ENCODE results near the gene CIDEB. TPM values are rescaled to one million over a fixed set of nuclear protein-coding genes. Genes with fewer than 3 reads are reported as not detected.

CIDEB gene
- total RNA-seq, 1 experiment from 2014 or later = 0.22 TPM

GRCh38 chr14:24347134-24347533, 39.4 kb upstream of the CIDEB start (continued):
- TF ChIP-seq CTCF (IDR thresholded peaks at IDR 0.05 in 2 of 3, conservative IDR thresholded peaks at IDR 0.05 in 1 of 3; ENCODE audit: borderline replicate concordance in 1 of 3, insufficient read depth in 1 of 3, low read depth in 2 of 3, low read length in 2 of 3) = no peak
- TF ChIP-seq JUND (IDR thresholded peaks at IDR 0.05) = no peak
- TF ChIP-seq EGR1 (IDR thresholded peaks at IDR 0.05; ENCODE audit: low read depth) = no peak
- no peak for TF ChIP-seq POLR2A (IDR thresholded peaks at IDR 0.05; ENCODE audit: borderline replicate concordance, extremely low read depth, insufficient read depth, insufficient read length)
- TF ChIP-seq RAD21 (IDR thresholded peaks at IDR 0.05; ENCODE audit: low read depth) = no peak

- Histone ChIP-seq H3K36me3 (ENCODE audit: control insufficient read depth in 1 of 2, insufficient read depth in 2 of 2, low read length in 2 of 2) (no peaks in the 10 kb centered on the region), H3K79me2 (ENCODE audit: insufficient read depth, low read length) (no peaks in the 10 kb centered on the region), H3K9ac (ENCODE audit: low read length) (no peak overlapping the region), H3K4me1 (ENCODE audit: control insufficient read depth in 1 of 2, insufficient read depth in 2 of 2, low read length in 2 of 2) (no peaks in the 10 kb centered on the region), H4K20me1 (ENCODE audit: insufficient read depth) (no peaks in the 10 kb centered on the region), H3K27ac (ENCODE audit: low read depth, low read length) (no peak overlapping the region), H3K4me2 (ENCODE audit: low read length) (no peak overlapping the region), H3K9me3 (ENCODE audit: control insufficient read depth in 1 of 2, insufficient read depth in 1 of 2, low read depth in 1 of 2, low read length in 2 of 2) (no peaks in the 10 kb centered on the region), H2AFZ (ENCODE audit: low read depth, low read length, poor library complexity, severe bottlenecking) (no peak overlapping the region), H3K9me2 (ENCODE audit: insufficient read depth) (no peaks in the 10 kb centered on the region), H3K27me3 (ENCODE audit: insufficient read depth, low read length) (no peaks in the 10 kb centered on the region), H3K4me3 (replicated peaks in 1 of 2; ENCODE audit: low read depth in 1 of 2, low read length in 2 of 2) (no peak overlapping the region)
- DNase-seq (ENCODE audit: low read depth, low spot score) = no peak
- ChIA-PET CTCF (interaction anchor here (2.7 kb wide), 1 partner anchor 88 kb away, joined by 9 read pairs; no protein-coding TSS in a partner anchor), RAD21 (ENCODE audit: low non-redundant PET in 1 of 2, low total read pairs in 2 of 2, uncharacterized antibody in 2 of 2, unreplicated experiment in 2 of 2) (no interaction called here), POLR2A (no interaction called here)
- no peak for TF ChIP-seq REST (IDR thresholded peaks at IDR 0.05; ENCODE audit: low read depth)
- TF ChIP-seq ZBTB33 (IDR thresholded peaks at IDR 0.05; ENCODE audit: extremely low read depth, insufficient replicate concordance, low read length) = no peak
- no peak for TF ChIP-seq ZFX (IDR thresholded peaks at IDR 0.05)
- TF ChIP-seq CBX3 (IDR thresholded peaks at IDR 0.05; ENCODE audit: low read depth) = no peak
- TF ChIP-seq SP1 (IDR thresholded peaks at IDR 0.05; ENCODE audit: low read depth) = no peak
- TF ChIP-seq SRF (IDR thresholded peaks at IDR 0.05; ENCODE audit: low read depth) = no peak
- no peak for TF ChIP-seq POLR2AphosphoS5 (IDR thresholded peaks at IDR 0.05; ENCODE audit: low read depth, low read length)
- TF ChIP-seq RAD21 (IDR thresholded peaks at IDR 0.05; ENCODE audit: low read depth) = no peak
- no peak for TF ChIP-seq FOSL1 (IDR thresholded peaks at IDR 0.05; ENCODE audit: low read depth)
- TF ChIP-seq YY1 (IDR thresholded peaks at IDR 0.05; ENCODE audit: extremely low read depth, insufficient replicate concordance, low read depth, low read length) = no peak
- no peak for TF ChIP-seq CEBPB (IDR thresholded peaks at IDR 0.05; ENCODE audit: low read depth)
- no peak for TF ChIP-seq MAX (IDR thresholded peaks at IDR 0.05)
- no TSS peak for BruUV-seq (replicated peaks)
- intact Hi-C loops (cut with micrococcal nuclease) = no loop called here
- ATAC-seq = no peak
These were observed 36.3 kb upstream of the CIDEB start for GRCh38 chr14:24343795-24344660.

Data from HCT116 (cell line).